ENCODE measurements around the gene GPR15. TPM values are rescaled to one million over a fixed set of nuclear protein-coding genes. Genes with fewer than 3 reads are reported as not detected.
"Not testable (repeated sequence)": the region's sequence is repeated elsewhere in the genome, so short reads cannot be mapped to it uniquely, and the experiment has no call there.

Gene GPR15
- total RNA-seq, 4 donors from 2014 or later, result 0.44 TPM; not detected in 3

DNA sequence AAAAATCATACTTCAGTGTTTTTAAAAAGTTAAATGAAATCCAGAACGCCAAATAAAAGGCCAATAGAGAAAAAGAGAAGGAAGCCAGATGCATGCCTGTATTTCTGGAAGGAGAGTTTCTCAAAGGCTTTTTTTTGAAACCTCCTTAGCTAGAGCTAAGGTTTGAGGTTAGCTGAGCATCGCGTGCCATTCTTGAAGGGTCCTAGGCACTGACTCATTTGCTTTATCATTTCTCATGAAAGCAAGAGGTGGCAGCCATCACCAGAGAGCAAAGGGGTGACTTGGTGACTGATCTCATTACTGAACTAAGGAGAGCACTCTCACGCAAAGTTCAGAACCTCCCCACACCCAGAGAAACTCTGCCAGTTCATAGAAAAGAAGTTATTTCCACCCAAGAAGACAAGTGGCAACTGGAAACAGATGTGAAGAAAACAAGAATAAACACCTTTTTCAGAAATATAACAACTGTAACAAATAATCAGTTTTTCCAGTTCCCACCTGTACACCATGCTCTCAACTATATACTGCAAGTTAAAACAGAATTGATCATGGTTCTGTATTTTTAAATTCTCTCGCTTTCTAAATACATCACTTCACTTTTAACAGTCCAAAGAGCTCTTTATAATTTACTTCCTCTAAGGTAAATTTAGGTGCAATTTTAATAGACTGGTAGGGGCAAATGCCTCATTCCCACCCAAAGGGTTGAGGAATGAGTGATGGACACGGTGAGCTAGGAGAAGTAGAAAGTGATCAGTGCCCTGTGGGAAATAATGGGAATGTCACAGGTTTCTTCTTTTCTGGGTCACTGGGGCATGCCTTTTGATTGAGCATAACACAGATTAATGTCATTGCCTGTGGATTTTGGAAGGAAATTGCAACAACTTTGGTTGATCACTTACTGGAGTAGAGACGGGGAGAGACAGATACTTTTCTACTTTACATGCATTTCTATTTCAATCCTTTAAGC is 24.7 kb downstream of the GPR15 start:
- no peak for TF ChIP-seq CTCF (IDR thresholded peaks at IDR 0.05)
- no peak for ATAC-seq (ENCODE audit: low FRiP score)
- DNase-seq (ENCODE audit: low spot score), result no peak

GRCh38 chr3:98557324-98558010 is 25.7 kb downstream of the GPR15 start:
- no peak for ATAC-seq (ENCODE audit: low FRiP score)
- no peak for DNase-seq (ENCODE audit: low spot score)
- TF ChIP-seq CTCF (IDR thresholded peaks at IDR 0.05), result no peak

- ATAC-seq (ENCODE audit: low FRiP score), result no peak
- TF ChIP-seq CTCF (IDR thresholded peaks at IDR 0.05), result no peak
- no peak for DNase-seq (ENCODE audit: low spot score)
Observed at GRCh38 chr3:98558100-98558827, 26.5 kb downstream of the GPR15 start.

DNA sequence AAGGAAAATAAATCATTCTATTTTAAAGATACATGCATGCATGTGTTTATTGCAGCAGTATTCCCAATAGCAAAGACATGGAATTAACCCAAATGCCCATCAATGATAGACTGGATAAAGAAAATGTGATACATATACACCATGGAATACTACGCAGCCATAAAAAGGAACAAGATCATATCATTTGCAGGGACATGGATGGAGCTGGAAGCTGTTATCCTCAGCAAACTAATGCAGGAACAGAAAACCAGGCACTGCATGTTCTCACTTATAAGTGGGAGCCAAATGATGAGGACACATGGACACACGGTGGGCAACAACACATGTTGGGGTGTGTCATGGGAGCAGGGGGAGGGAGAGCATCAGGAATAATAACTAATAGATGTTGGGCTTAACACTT is 28.0 kb downstream of the GPR15 start:
- DNase-seq (ENCODE audit: low spot score); ATAC-seq (ENCODE audit: low FRiP score): not testable (repeated sequence)

- no peak for TF ChIP-seq CTCF (IDR thresholded peaks at IDR 0.05)
- no peak for ATAC-seq (ENCODE audit: low FRiP score)
- no peak for DNase-seq (ENCODE audit: low spot score)
Observed at GRCh38 chr3:98560911-98561310, 29.1 kb downstream of the GPR15 start.

DNA sequence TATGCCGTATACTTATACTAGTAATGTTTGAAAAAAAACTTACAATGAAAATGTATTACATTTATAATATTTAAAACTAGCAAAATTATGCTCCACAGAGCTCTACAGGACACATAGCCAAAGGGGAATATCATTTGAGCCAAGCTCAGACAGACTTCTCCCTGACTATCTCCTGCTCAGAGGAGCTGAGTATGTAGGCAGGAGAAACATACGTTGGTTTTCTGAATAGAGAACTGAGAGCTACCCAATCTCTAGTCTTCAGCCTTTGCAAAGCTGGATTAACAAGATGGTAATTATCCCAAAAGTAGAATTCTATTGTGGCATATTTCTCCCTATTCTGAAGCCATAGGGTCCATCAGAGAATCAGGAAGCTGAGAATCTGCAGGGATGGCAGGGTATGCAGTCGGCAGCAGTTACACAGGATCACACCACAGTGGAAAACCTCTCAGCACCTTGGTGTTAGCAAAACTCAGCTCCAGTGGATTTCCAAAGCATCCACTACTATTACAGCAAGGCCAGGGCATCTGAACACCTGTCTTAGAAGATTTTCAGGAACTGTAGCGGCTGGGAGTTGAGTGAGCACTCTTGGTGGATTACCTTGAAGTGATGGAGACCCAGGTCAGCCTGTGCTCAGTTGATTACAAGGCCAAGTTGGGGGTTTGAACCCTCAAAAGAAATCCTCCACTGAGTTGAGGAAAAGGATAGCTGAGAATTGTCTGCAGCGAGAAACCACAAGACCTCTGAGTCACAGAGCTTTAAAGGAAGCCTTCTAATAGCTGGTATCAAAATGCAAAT is 30.1 kb downstream of the GPR15 start:
- TF ChIP-seq CTCF (IDR thresholded peaks at IDR 0.05), result no peak
- no peak for DNase-seq (ENCODE audit: low spot score)
- no peak for ATAC-seq (ENCODE audit: low FRiP score)
